Effector memory CD8-positive, alpha-beta T cell (primary cell): Measurements from ENCODE around the gene TMED4.
"Not testable (repeated sequence)": the region's sequence is repeated elsewhere in the genome, so short reads cannot be mapped to it uniquely, and the experiment has no call there.

Experiments
- ATAC-seq: fragments of 150-1000 bp; cut with Tn5 transposase; replicated peaks from 2 replicates; pipeline ENCODE4 v1.10.0; 2021; ENCODE audit warnings: mild to moderate bottlenecking, moderate library complexity
- DNase-seq, 3 experiments: peaks; one replicate each; pipeline ENCODE4 v3.0.0; 2021
- H3K27ac Mint-ChIP-seq, 2 donors: one replicate each; pipeline ENCODE4 v1.8.0; 2022; ENCODE audit warnings: mild to moderate bottlenecking in 2 of 2, mixed read lengths in 2 of 2, moderate library complexity in 2 of 2
- H3K27me3 Mint-ChIP-seq, 2 donors: one replicate each; pipeline ENCODE4 v1.8.0; 2022; ENCODE audit warnings: mixed read lengths in 2 of 2
- H3K36me3 Mint-ChIP-seq: one replicate; pipeline ENCODE4 v1.8.0; 2022; ENCODE audit warnings: mild to moderate bottlenecking, moderate library complexity, mixed read lengths; ENCODE audit not compliant: insufficient read depth
- H3K4me1 Mint-ChIP-seq, 2 donors: one replicate each; pipeline ENCODE4 v1.8.0; 2022; ENCODE audit warnings: low read depth in 2 of 2, mixed read lengths in 2 of 2
- H3K4me3 Mint-ChIP-seq, 2 donors: one replicate each; pipeline ENCODE4 v1.8.0; 2022; ENCODE audit warnings: mild to moderate bottlenecking in 2 of 2, mixed read lengths in 2 of 2, moderate library complexity in 2 of 2
- H3K9me3 Mint-ChIP-seq, 2 donors: one replicate each; pipeline ENCODE4 v1.8.0; 2022; ENCODE audit warnings: mixed read lengths in 2 of 2

Gene TMED4

GRCh38 chr7:44557485-44557884 is 24.5 kb downstream of the TMED4 start:
- Mint-ChIP-seq H3K27me3 (peaks cover 5 to 6% of the 10 kb centered on the region in 2 donors), H3K4me1 (peaks cover 0 to 1% of the 10 kb centered on the region in 2 donors), H3K4me3 (no peak overlapping the region), H3K36me3 (no peaks in the 10 kb centered on the region), H3K9me3 (no peaks in the 10 kb centered on the region), H3K27ac (no peak overlapping the region)
- no peak for DNase-seq
- no peak for ATAC-seq

DNA sequence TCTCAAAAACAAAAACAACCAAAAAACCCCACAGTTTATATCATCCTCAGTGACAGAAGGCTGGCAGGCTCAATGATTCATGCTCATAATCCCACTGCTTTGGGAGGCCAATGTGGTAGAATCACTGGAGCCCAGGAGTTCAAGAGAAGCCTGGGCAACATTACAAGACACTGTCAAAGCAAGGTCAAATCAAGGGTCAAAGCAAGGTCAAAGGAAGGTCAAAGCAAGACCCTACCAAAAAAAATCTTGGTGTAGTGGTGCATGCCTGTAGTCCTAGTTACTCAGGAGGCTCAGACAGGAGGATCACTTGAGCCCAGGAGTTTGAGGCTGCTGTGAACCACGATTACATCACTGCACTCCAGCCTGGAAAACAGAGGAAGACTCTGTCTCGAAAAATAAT is 26.7 kb downstream of the TMED4 start:
- Mint-ChIP-seq H3K9me3 (no peaks in the 10 kb centered on the region), H3K36me3 (no peaks in the 10 kb centered on the region), H3K27me3 (peaks cover 13 to 17% of the 10 kb centered on the region in 2 donors), H3K4me1 (peaks cover 0 to 1% of the 10 kb centered on the region in 2 donors), H3K27ac (no peak overlapping the region), H3K4me3 (no peak overlapping the region)
- no peak for ATAC-seq
- no peak for DNase-seq

- not testable (repeated sequence) for H3K4me1 Mint-ChIP-seq, H3K4me3 Mint-ChIP-seq, ATAC-seq, H3K9me3 Mint-ChIP-seq, DNase-seq, H3K36me3 Mint-ChIP-seq, H3K27ac Mint-ChIP-seq
- peaks cover 24 to 32% of the 10 kb centered on the region in 2 donors for H3K27me3 Mint-ChIP-seq
Observed at GRCh38 chr7:44552473-44553005, 29.5 kb downstream of the TMED4 start.

DNA sequence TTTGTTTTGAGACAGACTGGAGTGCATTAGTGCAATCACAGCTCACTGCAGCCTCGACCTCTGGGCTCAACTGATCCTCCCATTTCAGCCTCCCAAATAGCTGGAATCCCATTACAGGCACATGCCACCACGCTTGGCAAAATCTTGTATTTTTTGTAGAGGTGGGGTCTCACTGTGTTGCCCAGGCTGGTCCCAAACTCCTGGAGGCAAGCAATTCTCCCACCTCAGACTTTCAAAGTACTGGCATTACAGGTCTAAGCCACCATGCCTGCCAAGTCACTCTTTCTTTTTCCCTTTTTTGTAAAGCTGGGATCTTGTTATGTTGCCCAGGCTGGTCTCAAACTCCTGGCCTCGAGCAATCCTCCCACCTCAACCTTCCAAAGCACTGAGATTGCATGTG is 32.6 kb downstream of the TMED4 start:
- Mint-ChIP-seq H3K27ac (no peak overlapping the region), H3K4me3 (no peak overlapping the region), H3K9me3 (no peaks in the 10 kb centered on the region), H3K27me3 (peaks cover 38 to 39% of the 10 kb centered on the region in 2 donors), H3K4me1 (no peaks in the 10 kb centered on the region), H3K36me3 (no peaks in the 10 kb centered on the region)
- no peak for DNase-seq
- ATAC-seq = no peak

GRCh38 chr7:44548893-44549292 is 33.1 kb downstream of the TMED4 start:
- peaks cover 3% of the 10 kb centered on the region for H3K36me3 Mint-ChIP-seq
- H3K27me3 Mint-ChIP-seq = peaks cover 41 to 43% of the 10 kb centered on the region in 2 donors
- no peak overlapping the region for H3K27ac Mint-ChIP-seq
- no peak for DNase-seq
- no peak for ATAC-seq
- no peaks in the 10 kb centered on the region for H3K9me3 Mint-ChIP-seq
- H3K4me1 Mint-ChIP-seq = no peaks in the 10 kb centered on the region
- H3K4me3 Mint-ChIP-seq = no peak overlapping the region

- no peak for DNase-seq
- no peak overlapping the region for H3K4me3 Mint-ChIP-seq
- H3K4me1 Mint-ChIP-seq = no peaks in the 10 kb centered on the region
- no peak overlapping the region for H3K27ac Mint-ChIP-seq
- peaks cover 3% of the 10 kb centered on the region for H3K36me3 Mint-ChIP-seq
- no peak for ATAC-seq
- peaks cover 43 to 53% of the 10 kb centered on the region in 2 donors for H3K27me3 Mint-ChIP-seq
- H3K9me3 Mint-ChIP-seq = no peaks in the 10 kb centered on the region
Observed at GRCh38 chr7:44547536-44548231, 34.3 kb downstream of the TMED4 start.

- ATAC-seq = no peak
- Mint-ChIP-seq H3K27ac (no peak overlapping the region), H3K4me3 (no peak overlapping the region), H3K4me1 (no peaks in the 10 kb centered on the region), H3K9me3 (no peaks in the 10 kb centered on the region), H3K27me3 (peaks cover 20 to 45% of the 10 kb centered on the region in 2 donors), H3K36me3 (peaks cover 3% of the 10 kb centered on the region)
- no peak for DNase-seq
Observed at GRCh38 chr7:44541876-44542610, 40.0 kb downstream of the TMED4 start.

GRCh38 chr7:44541028-44541869 is 40.8 kb downstream of the TMED4 start, which contains the start of gene NPC1L1:
Gene NPC1L1, minus strand, starts transcription at chr7:44541330. Its CDS starts 71 bp downstream, at chr7:44541259.
- ATAC-seq = no peak
- no peak for DNase-seq
- Mint-ChIP-seq H3K9me3 (no peaks in the 10 kb centered on the region), H3K4me1 (no peaks in the 10 kb centered on the region), H3K36me3 (peaks cover 3% of the 10 kb centered on the region), H3K27me3 (peaks cover 16 to 37% of the 10 kb centered on the region in 2 donors), H3K4me3 (no peak within 1 kb of the TSS), H3K27ac (no peak within 1 kb of the TSS)

- Mint-ChIP-seq H3K9me3 (no peaks in the 10 kb centered on the region), H3K27ac (no peak overlapping the region)
Observed at GRCh38 chr7:44540592-44541027, 41.4 kb downstream of the TMED4 start.

GRCh38 chr7:44539669-44540506 is 42.1 kb downstream of the TMED4 start:
- Mint-ChIP-seq H3K9me3 (no peaks in the 10 kb centered on the region), H3K4me3 (no peak overlapping the region), H3K27me3 (peaks cover 7 to 37% of the 10 kb centered on the region in 2 donors), H3K27ac (no peak overlapping the region), H3K36me3 (peaks cover 3% of the 10 kb centered on the region), H3K4me1 (no peaks in the 10 kb centered on the region)
- no peak for DNase-seq
- ATAC-seq = no peak

More at GRCh38 chr7:44540592-44541027, 41.4 kb downstream of the TMED4 start:
- DNase-seq (no peak), ATAC-seq (no peak)
- Mint-ChIP-seq H3K4me1 (no peaks in the 10 kb centered on the region), H3K27me3 (peaks cover 14 to 37% of the 10 kb centered on the region in 2 donors), H3K36me3 (peaks cover 3% of the 10 kb centered on the region), H3K4me3 (no peak overlapping the region)

GRCh38 chr7:44538798-44539668 is 43.0 kb downstream of the TMED4 start:
- H3K4me1 Mint-ChIP-seq = no peaks in the 10 kb centered on the region
- H3K27me3 Mint-ChIP-seq = peaks cover 1 to 34% of the 10 kb centered on the region in 2 donors
- DNase-seq = no peak
- H3K27ac Mint-ChIP-seq = no peak overlapping the region
- H3K36me3 Mint-ChIP-seq = peaks cover under 1% of the 10 kb centered on the region
- H3K4me3 Mint-ChIP-seq = no peak overlapping the region
- no peak for ATAC-seq
- no peaks in the 10 kb centered on the region for H3K9me3 Mint-ChIP-seq
